Body of pancreas (tissue), 4 donors: Measurements from ENCODE around the gene ANKS1B. TPM values are rescaled to one million over a fixed set of nuclear protein-coding genes. Genes with fewer than 3 reads are reported as not detected.

Experiments
- ATAC-seq: fragments of 150-250 bp; one replicate; pipeline ENCODE4 v1.9.1; 2016
- DNase-seq, 4 donors: peaks; one replicate each; pipeline ENCODE4 v3.0.0-alpha.2; 2019
- H3K27ac ChIP-seq, 4 donors: fragments of 200-600 bp; sonication (generic); 1 replicate in 3 of 4; 2 replicates in 1 of 4; pipeline versions ENCODE4 v1.5.1 to v1.6.1; 2016 to 2019; ENCODE audit warnings: mild to moderate bottlenecking in 1 of 4, mixed read lengths in 1 of 4, moderate library complexity in 1 of 4
- H3K27me3 ChIP-seq, 2 donors: fragments of 200-600 bp; sonication (generic); one replicate each; pipeline ENCODE4 v1.6.0; 2016; ENCODE audit warnings: mild to moderate bottlenecking in 1 of 2
- H3K36me3 ChIP-seq, 2 donors: fragments of 200-600 bp; sonication (generic); replicated peaks in 1 of 2; 2 replicates each; pipeline ENCODE4 v1.5.1; 2016; ENCODE audit warnings: low read depth in 2 of 2; ENCODE audit not compliant: insufficient read depth in 1 of 2
- H3K4me1 ChIP-seq: fragments of 200-600 bp; sonication (generic); one replicate; pipeline ENCODE4 v1.6.0; 2016
- H3K4me3 ChIP-seq, 2 donors: fragments of 200-600 bp; sonication (generic); 1 replicate in 1 of 2; 2 replicates in 1 of 2; pipeline ENCODE4 v1.5.1; 2016 to 2019
- H3K9me3 ChIP-seq, 3 donors: fragments of 200-600 bp; sonication (generic); 1 replicate in 2 of 3; 2 replicates in 1 of 3; pipeline ENCODE4 v1.5.1; 2016
- POLR2A ChIP-seq, 3 donors: fragments of 450-650 bp; IDR thresholded peaks; one replicate each; pipeline ENCODE4 v1.6.1; 2016; ENCODE audit warnings: antibody characterized with exemption in 3 of 3, mild to moderate bottlenecking in 2 of 3
- WGBS, 2 donors: methylation state at CpG; one replicate each; pipeline ENCODE4 v1.1.5; 2017; 5-methylcytosine and 5-hydroxymethylcytosine counted together
- intact Hi-C: fragments of 100-400 bp; cut with DNase I; formaldehyde crosslinking; loops from one replicate; pipeline ENCODE4 v1.15.1; 2023
- total RNA-seq, 2 donors: library from RNA; depleted of rRNA; stranded (reverse); fragments of >200 nt; gene quantifications; one replicate each; pipeline ENCODE4 v1.1.0, GENCODE V29; 2016
- TF ChIP-seq, protein P1 (sequence below), 7 experiments: fragments of 450-650 bp in 4 of 7; fragments of 200-600 bp in 3 of 7; sonication (generic) in 3 of 7; IDR thresholded peaks; one replicate each; pipeline ENCODE4 v1.5.1; 2016 to 2019; ENCODE audit warnings: antibody characterized with exemption in 7 of 7

Gene ANKS1B
- total RNA-seq, 2 donors from 2014 or later, result 2.1 to 10.2 TPM

DNA sequence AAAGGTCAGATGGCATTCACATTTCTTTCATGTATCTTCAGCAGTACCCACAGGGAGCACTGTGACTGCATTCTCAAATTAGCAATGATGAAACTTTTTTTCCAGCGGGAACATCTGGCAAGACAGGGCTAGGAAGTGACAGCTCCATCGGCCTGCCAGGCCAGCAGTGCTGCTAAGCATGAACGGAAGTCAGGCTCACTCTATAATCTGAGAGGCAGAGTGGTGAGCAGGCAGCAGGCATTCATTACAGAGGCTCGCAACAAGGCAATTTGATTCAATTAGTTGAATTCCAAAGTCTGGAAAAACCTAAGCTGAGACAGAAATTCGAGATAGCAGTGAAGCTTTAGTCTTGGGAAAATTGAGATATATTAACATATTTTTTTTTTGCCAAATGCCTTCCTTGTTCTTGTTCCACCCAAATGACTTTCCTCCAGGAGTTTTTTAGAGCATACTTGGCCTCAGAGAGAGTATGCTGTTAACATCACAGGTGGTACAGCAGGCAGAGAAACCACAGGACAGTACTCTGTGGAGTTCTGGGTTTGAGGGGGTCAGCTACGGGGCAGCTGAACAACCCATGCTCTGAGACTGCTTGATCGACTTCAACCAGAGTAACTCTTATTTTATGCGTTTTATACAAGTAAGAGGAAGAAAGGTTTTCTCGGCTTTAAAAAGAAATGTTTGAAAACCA is 924.8 kb downstream of the ANKS1B start:
- ATAC-seq (no peak), DNase-seq (peak in 2 of 4 donors; percentile 24 to 38)
- Histone ChIP-seq H3K9me3 (no peaks in the 10 kb centered on the region), H3K4me3 (no peak overlapping the region), H3K27me3 (no peaks in the 10 kb centered on the region), H3K27ac (no peak overlapping the region), H3K36me3 (no peaks in the 10 kb centered on the region), H3K4me1 (no peaks in the 10 kb centered on the region)
- TF ChIP-seq POLR2A (IDR thresholded peaks at IDR 0.05), result no peak
- TF ChIP-seq, protein P1, sequence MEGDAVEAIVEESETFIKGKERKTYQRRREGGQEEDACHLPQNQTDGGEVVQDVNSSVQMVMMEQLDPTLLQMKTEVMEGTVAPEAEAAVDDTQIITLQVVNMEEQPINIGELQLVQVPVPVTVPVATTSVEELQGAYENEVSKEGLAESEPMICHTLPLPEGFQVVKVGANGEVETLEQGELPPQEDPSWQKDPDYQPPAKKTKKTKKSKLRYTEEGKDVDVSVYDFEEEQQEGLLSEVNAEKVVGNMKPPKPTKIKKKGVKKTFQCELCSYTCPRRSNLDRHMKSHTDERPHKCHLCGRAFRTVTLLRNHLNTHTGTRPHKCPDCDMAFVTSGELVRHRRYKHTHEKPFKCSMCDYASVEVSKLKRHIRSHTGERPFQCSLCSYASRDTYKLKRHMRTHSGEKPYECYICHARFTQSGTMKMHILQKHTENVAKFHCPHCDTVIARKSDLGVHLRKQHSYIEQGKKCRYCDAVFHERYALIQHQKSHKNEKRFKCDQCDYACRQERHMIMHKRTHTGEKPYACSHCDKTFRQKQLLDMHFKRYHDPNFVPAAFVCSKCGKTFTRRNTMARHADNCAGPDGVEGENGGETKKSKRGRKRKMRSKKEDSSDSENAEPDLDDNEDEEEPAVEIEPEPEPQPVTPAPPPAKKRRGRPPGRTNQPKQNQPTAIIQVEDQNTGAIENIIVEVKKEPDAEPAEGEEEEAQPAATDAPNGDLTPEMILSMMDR (IDR thresholded peaks at IDR 0.05), result no peak
- 47 to 49% methylated on average over 9 of the region's 9 CpGs for WGBS, 2 donors
- intact Hi-C loops, result no loop called here

- H3K9me3 ChIP-seq, result no peaks in the 10 kb centered on the region
- ATAC-seq (no peak), DNase-seq (no peak)
- H3K4me1 ChIP-seq, result no peaks in the 10 kb centered on the region
- 68 to 71% methylated on average over 5 of the region's 5 CpGs for WGBS, 2 donors
- H3K4me3 ChIP-seq, result no peak overlapping the region
- H3K27me3 ChIP-seq, result no peaks in the 10 kb centered on the region
- intact Hi-C loops, result no loop called here
- H3K27ac ChIP-seq, result no peak overlapping the region
- TF ChIP-seq POLR2A (IDR thresholded peaks at IDR 0.05), result no peak
- TF ChIP-seq, protein P1 (IDR thresholded peaks at IDR 0.05), result no peak
- no peaks in the 10 kb centered on the region for H3K36me3 ChIP-seq
These were observed 927.1 kb downstream of the ANKS1B start for GRCh38 chr12:99057670-99058069.

- Histone ChIP-seq H3K27ac (no peak overlapping the region), H3K9me3 (no peaks in the 10 kb centered on the region), H3K4me1 (no peaks in the 10 kb centered on the region), H3K4me3 (no peak overlapping the region), H3K36me3 (no peaks in the 10 kb centered on the region), H3K27me3 (no peaks in the 10 kb centered on the region)
- no peak for DNase-seq
- intact Hi-C loops, result no loop called here
- TF ChIP-seq POLR2A (IDR thresholded peaks at IDR 0.05), result no peak
- TF ChIP-seq, protein P1 (IDR thresholded peaks at IDR 0.05), result no peak
- ATAC-seq, result no peak
- WGBS, 2 donors, result 38 to 60% methylated on average over 1 of the region's 1 CpG
These were observed 928.5 kb downstream of the ANKS1B start for GRCh38 chr12:99056186-99056585.

GRCh38 chr12:99055299-99055698 is 929.4 kb downstream of the ANKS1B start:
- WGBS, 2 donors, result 82 to 85% methylated on average over 3 of the region's 3 CpGs
- ATAC-seq, result no peak
- no peak for DNase-seq
- Histone ChIP-seq H3K4me3 (no peak overlapping the region), H3K27ac (no peak overlapping the region), H3K36me3 (no peaks in the 10 kb centered on the region), H3K27me3 (no peaks in the 10 kb centered on the region), H3K9me3 (no peaks in the 10 kb centered on the region), H3K4me1 (no peaks in the 10 kb centered on the region)
- no peak for TF ChIP-seq POLR2A (IDR thresholded peaks at IDR 0.05)
- TF ChIP-seq, protein P1 (IDR thresholded peaks at IDR 0.05), result no peak
- intact Hi-C loops, result no loop called here

- Histone ChIP-seq H3K4me1 (no peaks in the 10 kb centered on the region), H3K4me3 (no peak overlapping the region), H3K27me3 (no peaks in the 10 kb centered on the region), H3K9me3 (no peaks in the 10 kb centered on the region), H3K36me3 (no peaks in the 10 kb centered on the region), H3K27ac (no peak overlapping the region)
- ATAC-seq, result no peak
- 71 to 72% methylated on average over 1 of the region's 1 CpG for WGBS, 2 donors
- no peak for TF ChIP-seq POLR2A (IDR thresholded peaks at IDR 0.05)
- TF ChIP-seq, protein P1 (IDR thresholded peaks at IDR 0.05), result no peak
- no peak for DNase-seq
- intact Hi-C loops, result no loop called here
These were observed 930.1 kb downstream of the ANKS1B start for GRCh38 chr12:99054601-99055128.
